Measurements from ENCODE around the gene KRTAP5-1.

KRTAP5-1 gene

GRCh38 chr11:1570001-1570453 lies 15.1 kb downstream of the KRTAP5-1 start:
- Histone ChIP-seq H3K27ac (no peak overlapping the region), H3K4me3 (ENCODE audit: low read depth, low read length) (no peak overlapping the region), H3K27me3 (replicated peaks) (peaks cover 14% of the 10 kb centered on the region), H3K36me3 (replicated peaks) (no peaks in the 10 kb centered on the region)
- DNase-seq, result no peak
- in situ Hi-C loops (cut with HindIII; ENCODE audit: low pct_ligation_motif_present, low sequenced_read_pairs), result no loop called here
- TF ChIP-seq CTCF (IDR thresholded peaks at IDR 0.05; ENCODE audit: low read depth, low read length, missing control alignments), result no peak

GRCh38 chr11:1569251-1569780 lies 15.8 kb downstream of the KRTAP5-1 start:
- TF ChIP-seq CTCF (IDR thresholded peaks at IDR 0.05; ENCODE audit: low read depth, low read length, missing control alignments), result no peak
- H3K4me3 ChIP-seq (ENCODE audit: low read depth, low read length), result no peak overlapping the region
- H3K27ac ChIP-seq, result no peak overlapping the region
- H3K36me3 ChIP-seq (replicated peaks), result no peaks in the 10 kb centered on the region
- DNase-seq, result no peak
- in situ Hi-C loops (cut with HindIII; ENCODE audit: low pct_ligation_motif_present, low sequenced_read_pairs), result no loop called here
- peaks cover 14% of the 10 kb centered on the region for H3K27me3 ChIP-seq (replicated peaks)

GRCh38 chr11:1568441-1568911 lies 16.6 kb downstream of the KRTAP5-1 start:
- no peak for DNase-seq

GRCh38 chr11:1567721-1568100 lies 17.4 kb downstream of the KRTAP5-1 start:
- DNase-seq, result no peak
- no peak overlapping the region for H3K4me3 ChIP-seq (ENCODE audit: low read depth, low read length)
- in situ Hi-C loops (cut with HindIII; ENCODE audit: low pct_ligation_motif_present, low sequenced_read_pairs), result no loop called here
- H3K36me3 ChIP-seq (replicated peaks), result no peaks in the 10 kb centered on the region
- H3K27me3 ChIP-seq (replicated peaks), result peaks cover 2% of the 10 kb centered on the region
- TF ChIP-seq CTCF (IDR thresholded peaks at IDR 0.05; ENCODE audit: low read depth, low read length, missing control alignments), result no peak
- H3K27ac ChIP-seq, result no peak overlapping the region

More at GRCh38 chr11:1568441-1568911, 16.6 kb downstream of the KRTAP5-1 start:
- no peaks in the 10 kb centered on the region for H3K36me3 ChIP-seq (replicated peaks)
- no peak overlapping the region for H3K4me3 ChIP-seq (ENCODE audit: low read depth, low read length)
- peaks cover 10% of the 10 kb centered on the region for H3K27me3 ChIP-seq (replicated peaks)
- in situ Hi-C loops (cut with HindIII; ENCODE audit: low pct_ligation_motif_present, low sequenced_read_pairs), result no loop called here
- no peak for TF ChIP-seq CTCF (IDR thresholded peaks at IDR 0.05; ENCODE audit: low read depth, low read length, missing control alignments)
- H3K27ac ChIP-seq, result no peak overlapping the region

- Histone ChIP-seq H3K27ac (no peak overlapping the region), H3K36me3 (replicated peaks) (no peaks in the 10 kb centered on the region), H3K27me3 (replicated peaks) (no peaks in the 10 kb centered on the region), H3K4me3 (ENCODE audit: low read depth, low read length) (no peak overlapping the region)
- DNase-seq, result no peak
- no peak for TF ChIP-seq CTCF (IDR thresholded peaks at IDR 0.05; ENCODE audit: low read depth, low read length, missing control alignments)
- in situ Hi-C loops (cut with HindIII; ENCODE audit: low pct_ligation_motif_present, low sequenced_read_pairs), result no loop called here
Measured at GRCh38 chr11:1567052-1567720, 17.9 kb downstream of the KRTAP5-1 start.
